ENCODE data around the gene MMP20.

Gene MMP20

GRCh38 chr11:102592634-102593581 is 32.2 kb downstream of the MMP20 start:
- DNase-seq (ENCODE audit: low read depth), result peak; percentile 46

DNA sequence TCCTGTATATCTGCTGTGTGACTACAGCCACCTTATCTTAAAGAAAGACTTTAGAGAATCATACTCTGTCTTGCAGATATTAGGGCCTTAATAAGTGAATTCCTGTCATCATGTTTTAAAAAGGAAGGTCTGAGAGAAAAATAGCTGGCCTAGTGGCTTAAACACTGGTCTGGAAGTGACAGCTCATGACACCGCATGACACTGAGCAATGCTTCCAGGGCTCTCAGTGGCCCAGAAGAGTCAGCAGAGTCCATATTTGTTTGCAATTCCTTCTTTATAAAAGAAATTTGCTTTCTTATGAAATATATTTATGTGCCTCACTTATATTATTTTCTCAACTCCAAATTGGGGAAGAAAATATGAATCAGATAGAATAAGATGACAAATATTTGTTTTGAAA is 33.0 kb downstream of the MMP20 start:
- no peak for DNase-seq (ENCODE audit: low read depth)

- no peak for DNase-seq (ENCODE audit: low read depth)
Observed at GRCh38 chr11:102591160-102591718, 33.9 kb downstream of the MMP20 start.

DNA sequence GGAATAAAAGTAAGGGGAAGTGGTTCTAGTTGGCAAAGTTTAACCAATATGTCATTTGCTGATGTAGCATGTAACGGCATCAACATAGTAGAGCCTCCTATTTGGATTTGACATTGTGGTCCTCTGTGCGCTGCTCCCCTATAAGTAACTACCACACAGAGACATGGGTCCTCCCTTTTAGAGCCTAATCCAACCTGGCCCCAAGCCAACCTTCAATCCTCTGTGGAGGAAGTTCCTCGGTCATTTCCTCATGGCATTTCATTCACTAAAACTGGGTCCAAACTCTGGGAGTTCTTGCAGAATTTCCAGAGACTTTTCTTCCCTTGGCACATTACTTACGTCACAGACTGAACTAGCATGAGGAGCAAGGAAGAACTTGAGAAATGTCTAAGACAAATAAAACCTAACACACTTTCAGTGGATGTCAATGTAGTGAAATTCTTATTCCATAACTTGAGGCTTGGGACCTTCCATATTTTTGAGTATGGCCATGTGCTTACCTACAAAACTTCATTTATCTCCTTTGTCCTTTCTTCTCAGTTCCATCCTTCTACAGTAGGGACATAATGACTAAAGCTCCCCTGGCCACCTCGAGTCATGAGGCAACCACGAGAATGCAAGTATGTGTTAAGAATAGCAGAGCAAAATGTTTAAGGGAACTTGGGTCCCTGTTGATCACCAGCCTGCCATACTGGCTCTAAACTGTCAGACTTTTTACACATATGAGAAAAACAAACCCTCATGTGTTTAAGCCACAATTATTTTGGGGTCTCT is 34.7 kb downstream of the MMP20 start:
- no peak for DNase-seq (ENCODE audit: low read depth)

- no peak for DNase-seq (ENCODE audit: low read depth)
Observed at GRCh38 chr11:102589047-102589459, 36.1 kb downstream of the MMP20 start.

DNA sequence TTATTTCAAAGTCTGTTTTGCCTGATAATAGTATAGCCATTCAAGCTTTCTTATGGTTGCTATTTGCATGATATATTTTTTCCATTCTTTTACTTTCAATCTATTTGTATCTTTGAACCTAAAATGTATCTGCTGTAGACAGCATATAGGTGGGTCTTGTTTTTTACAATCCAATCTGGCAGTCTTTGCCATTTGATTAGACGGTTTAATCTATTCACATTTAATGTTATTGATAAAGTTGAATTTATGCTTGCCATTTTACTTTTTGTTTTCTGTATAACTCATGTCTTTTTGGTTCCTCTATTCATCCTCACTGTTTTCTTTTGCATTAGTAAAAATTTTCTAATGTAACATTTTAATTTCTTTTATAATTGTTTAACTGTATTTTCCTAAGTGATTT is 37.4 kb downstream of the MMP20 start:
- DNase-seq (ENCODE audit: low read depth), result no peak

GRCh38 chr11:102583141-102583873 is 41.8 kb downstream of the MMP20 start:
- no peak for DNase-seq (ENCODE audit: low read depth)

GRCh38 chr11:102582140-102582539 is 43.0 kb downstream of the MMP20 start:
- DNase-seq (ENCODE audit: low read depth), result no peak

DNA sequence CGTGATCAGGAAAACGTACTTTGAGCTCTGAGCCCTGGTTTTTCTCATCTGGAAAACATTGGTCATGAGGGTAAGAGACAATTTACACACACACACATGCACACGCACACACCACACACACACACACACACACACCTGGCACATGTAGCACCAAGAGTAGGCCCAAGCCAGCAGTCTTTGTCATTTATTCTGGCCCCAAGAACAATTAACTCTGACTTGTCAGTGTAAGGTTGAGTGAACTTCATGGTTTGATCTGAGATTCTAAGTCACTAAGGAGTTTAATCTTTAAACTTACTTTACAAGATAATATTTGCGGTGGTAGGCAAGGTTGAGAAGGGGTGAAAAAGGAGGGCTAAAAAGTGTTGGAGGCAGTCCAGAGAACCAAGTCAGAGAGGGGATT is 44.1 kb downstream of the MMP20 start:
- no peak for DNase-seq (ENCODE audit: low read depth)

- DNase-seq (ENCODE audit: low read depth), result no peak
Observed at GRCh38 chr11:102580185-102580951, 44.8 kb downstream of the MMP20 start.

DNA sequence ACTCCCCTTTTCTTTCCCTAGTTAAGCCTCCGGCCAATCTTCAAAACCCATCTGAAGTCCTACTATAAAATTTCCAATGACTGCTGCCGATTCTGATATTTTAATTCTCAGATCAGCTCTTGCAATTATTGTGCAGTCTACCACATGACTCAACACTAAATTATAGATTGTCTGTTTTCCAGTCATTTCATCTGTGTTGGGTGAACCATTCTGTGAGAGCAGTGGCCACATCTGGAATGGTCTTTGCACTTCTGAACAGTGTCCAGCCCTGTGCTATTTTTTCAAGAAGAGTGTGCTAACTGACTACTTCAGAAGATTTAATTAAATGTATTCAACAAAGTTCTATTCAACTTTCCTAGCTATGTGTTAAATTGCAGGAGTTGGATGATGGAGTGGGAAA is 47.4 kb downstream of the MMP20 start:
- no peak for DNase-seq (ENCODE audit: low read depth)

- peak; percentile 19 for DNase-seq (ENCODE audit: low read depth)
Observed at GRCh38 chr11:102577182-102577581, 48.0 kb downstream of the MMP20 start.

DNA sequence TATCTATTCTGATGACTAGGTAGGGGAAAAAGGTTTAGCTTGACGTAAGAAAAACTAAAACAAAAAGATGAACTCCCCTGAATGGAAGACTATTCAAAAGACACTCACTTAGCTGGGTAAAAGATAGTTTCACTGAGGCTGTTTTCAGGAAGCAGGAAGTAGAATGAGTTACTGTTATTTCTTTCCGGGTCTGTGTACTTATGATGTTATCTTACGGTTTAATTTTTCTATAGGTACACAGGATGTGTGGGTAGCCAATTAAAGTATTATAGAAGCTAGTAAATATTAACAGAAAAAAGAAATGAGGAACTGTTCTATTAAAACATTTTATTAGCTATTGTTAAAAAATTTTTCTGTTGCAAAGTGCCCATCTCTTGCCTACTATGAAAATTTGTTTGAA is 48.8 kb downstream of the MMP20 start:
- no peak for DNase-seq (ENCODE audit: low read depth)

GRCh38 chr11:102575012-102575411 is 50.1 kb downstream of the MMP20 start:
- no peak for DNase-seq (ENCODE audit: low read depth)

DNA sequence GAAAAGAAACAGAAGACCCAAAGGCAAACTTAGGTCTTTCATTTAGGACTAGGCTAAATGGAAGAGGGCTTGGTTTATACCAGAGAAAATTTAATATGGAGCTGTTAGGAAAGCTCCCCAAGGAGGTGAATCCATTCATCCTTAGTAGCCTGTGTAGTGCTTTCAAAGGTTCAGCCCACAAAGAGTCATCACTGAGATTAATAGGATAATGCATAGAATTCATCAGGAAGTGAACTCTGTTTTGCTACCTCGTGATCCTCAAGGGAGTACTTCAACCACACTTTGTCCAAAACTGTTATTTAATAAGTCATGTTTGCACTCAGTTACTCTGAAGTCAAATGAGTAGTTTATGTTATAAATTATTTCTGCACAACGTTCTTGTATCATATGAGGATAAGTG is 51.3 kb downstream of the MMP20 start:
- DNase-seq (ENCODE audit: low read depth), result no peak

GRCh38 chr11:102572554-102573220 is 52.4 kb downstream of the MMP20 start:
- DNase-seq (ENCODE audit: low read depth), result no peak

DNA sequence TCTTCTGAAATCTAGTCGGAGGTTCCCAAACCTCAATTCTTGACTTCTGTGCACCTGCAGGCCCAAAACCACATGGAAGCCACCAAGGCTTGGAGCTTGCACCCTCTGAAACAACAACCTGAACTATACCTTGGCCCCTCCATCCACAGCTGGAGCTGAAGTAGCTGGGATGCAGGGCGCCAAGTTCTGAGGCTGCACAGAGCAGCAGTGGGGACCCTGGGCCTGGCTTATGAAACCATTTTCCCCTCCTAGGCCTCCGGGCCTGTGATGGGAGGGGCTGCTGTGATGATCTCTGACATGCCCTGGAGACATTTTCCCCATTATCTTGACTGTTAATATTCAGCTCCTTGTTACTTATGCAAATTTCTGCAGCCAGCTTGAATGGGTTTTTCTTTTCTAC is 56.3 kb downstream of the MMP20 start:
- DNase-seq (ENCODE audit: low read depth), result no peak

DNA sequence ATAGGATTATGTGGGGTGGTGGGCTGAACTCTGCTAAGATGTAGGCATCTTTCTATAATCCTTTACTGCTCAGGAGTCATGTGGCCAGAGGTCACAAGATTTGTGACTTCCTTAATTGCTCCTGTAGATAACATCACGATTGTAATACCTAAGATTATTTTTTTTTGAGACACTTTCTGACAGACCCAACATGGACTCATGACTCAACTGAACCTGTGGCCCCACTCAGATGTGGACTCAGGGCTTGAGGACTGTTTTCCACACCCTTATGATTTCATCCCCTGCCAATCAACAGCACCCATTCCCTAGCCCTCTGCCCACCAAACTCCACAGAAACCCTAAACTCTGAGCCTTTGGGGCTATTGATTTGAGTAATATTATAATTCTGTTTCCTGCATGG is 59.0 kb downstream of the MMP20 start:
- DNase-seq (ENCODE audit: low read depth), result no peak

GRCh38 chr11:102564110-102564509 is 61.0 kb downstream of the MMP20 start:
- peak; percentile 73 for DNase-seq (ENCODE audit: low read depth)

GRCh38 chr11:102561636-102562035 is 63.5 kb downstream of the MMP20 start:
- DNase-seq (ENCODE audit: low read depth), result no peak

- DNase-seq (ENCODE audit: low read depth), result peak; percentile 77
Observed at GRCh38 chr11:102560555-102561011, 64.5 kb downstream of the MMP20 start.

Measured in EH (cell line).